ENCODE results near the gene UVSSA.

The UVSSA gene

GRCh38 chr4:1350169-1350520 is 3.1 kb downstream of the UVSSA start:
- DNase-seq, result no peak

GRCh38 chr4:1351854-1352566 is 5.0 kb downstream of the UVSSA start:
- DNase-seq, result peak; percentile 40

DNA sequence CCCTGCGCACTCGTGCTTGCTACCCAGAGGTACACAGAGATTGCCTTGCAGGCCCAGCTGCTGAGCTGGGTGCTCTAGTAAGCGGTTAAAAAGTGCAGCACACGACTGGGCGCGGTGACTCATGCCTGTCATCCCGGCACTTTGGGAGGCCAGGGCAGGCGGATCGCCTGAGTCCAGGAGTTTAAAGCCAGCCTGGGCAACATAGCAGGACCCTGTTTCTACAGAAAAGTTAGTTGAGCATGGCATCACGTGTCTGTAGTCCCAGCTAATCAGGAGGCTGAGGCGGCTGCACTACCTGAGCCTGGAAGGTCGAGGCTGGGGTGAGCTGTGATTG is 5.5 kb downstream of the UVSSA start:
- no peak for DNase-seq

GRCh38 chr4:1353186-1354055 is 6.4 kb downstream of the UVSSA start:
- no peak for DNase-seq

DNA sequence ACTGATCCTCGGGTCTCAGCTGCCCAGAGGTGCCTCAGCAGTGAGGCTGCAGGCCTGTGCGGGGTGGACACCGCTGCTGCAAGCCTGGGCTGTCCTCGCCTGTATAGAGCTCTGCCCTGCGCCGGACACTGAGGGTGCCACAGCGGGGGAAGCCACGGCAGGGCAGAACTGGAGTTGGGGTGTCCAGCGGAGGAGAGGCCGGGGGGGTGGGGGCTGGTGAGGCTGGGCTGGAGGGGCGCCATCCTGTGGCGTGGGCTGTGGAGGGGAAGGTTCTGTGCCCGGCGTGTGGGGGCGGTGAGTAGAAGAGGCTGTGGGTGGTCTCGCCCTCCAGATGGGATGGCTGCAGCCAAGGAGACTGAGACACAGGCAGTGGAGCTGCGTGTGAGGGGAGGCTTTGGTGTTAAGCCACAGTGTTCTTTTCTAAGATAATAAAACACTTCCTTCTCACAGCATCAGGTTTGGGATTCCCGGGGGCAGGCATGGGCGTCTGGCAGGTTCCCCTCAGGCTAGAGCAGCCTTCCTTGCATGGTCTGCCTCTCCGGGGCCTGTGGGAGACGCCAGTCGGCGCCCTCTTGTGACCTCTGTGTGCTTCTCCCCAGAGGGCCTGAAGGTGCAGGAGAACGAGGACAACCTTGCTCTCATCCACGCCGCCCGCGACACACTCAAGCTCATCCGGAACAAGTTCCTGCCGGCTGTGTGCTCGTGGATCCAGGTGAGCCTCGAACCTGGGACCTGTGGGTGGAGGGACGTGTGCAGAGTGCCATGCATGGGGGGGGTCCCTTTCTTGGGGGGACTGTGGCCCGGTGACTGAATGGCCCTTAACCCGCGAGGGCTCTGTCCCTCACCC is 7.4 kb downstream of the UVSSA start:
- DNase-seq, result no peak

DNA sequence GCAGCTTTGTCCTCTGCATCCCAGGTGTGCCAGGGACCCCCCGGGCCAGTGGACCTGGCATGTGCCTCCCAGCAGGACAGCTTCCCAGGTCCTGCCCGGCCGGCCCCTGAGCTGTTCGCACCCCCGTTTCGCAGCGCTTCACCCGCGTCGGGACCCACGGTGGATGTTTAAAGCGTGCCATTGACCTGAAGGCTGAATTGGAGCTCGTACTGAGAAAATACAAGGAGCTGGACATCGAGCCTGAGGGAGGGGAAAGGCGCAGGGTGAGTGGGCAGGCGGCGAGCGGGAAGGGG is 7.9 kb downstream of the UVSSA start:
- DNase-seq, result no peak

- no peak for DNase-seq
Observed at GRCh38 chr4:1355378-1355777, 8.4 kb downstream of the UVSSA start.

DNA sequence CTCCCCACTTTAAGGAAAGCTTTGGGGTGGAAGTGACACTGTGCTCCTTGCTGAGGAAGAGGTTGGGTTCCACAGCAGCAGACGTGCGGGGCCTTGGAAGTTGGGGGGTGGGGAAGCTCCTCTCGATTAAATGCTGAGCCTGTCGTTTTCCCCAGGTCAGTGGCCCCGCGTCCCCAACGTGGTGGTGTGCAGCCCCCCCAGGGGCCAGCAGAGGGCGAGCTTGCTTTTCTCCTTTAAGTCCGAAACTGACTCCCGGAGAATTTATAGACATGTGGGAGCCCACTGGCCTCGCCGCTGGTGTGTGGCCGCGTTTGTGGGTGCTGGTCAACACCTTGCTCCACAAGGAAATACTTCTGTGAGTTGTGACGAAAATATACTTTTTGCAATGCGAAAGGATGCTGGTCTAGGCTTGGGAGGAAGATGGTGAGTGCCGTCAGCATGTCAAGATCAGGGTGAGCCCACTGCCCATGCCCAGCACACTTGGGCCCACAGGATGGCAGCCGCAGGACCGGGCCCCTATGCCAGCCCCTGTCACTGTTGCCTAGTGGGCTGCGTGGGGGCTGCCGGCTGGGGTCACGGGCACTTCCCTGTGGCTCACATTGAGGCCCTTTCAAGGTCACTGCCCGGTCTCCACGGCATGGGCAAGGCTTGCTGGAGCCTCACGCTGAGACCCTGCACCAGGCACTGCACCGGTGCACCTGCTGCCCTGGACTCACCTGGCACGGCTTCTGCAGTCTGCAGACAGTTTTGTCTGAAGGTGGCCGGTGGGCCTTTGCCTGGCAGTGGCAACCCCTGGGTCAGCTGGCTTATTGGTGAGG is 9.4 kb downstream of the UVSSA start:
- peak; percentile 9 for DNase-seq

GRCh38 chr4:1357356-1358248 is 10.6 kb downstream of the UVSSA start:
- DNase-seq, result no peak

GRCh38 chr4:1358421-1359143 is 11.6 kb downstream of the UVSSA start:
- DNase-seq, result no peak

DNA sequence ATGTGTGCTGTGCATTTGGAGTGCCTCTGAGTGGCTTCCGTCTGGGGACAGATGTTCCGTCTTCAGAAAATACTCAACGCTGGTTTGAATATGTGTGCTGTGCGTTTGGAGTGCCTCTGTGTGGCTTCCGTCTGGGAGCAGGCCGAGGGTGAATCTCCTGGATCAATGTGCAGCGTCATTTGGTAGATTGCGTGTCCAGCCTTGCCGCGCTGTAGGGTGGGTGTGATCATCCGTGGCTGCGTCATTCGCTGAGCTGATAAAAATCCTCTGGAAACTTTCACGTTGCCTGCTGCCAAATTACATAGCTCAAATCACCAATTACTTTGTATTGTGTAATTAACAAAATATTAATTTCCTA is 12.1 kb downstream of the UVSSA start:
- no peak for DNase-seq

DNA sequence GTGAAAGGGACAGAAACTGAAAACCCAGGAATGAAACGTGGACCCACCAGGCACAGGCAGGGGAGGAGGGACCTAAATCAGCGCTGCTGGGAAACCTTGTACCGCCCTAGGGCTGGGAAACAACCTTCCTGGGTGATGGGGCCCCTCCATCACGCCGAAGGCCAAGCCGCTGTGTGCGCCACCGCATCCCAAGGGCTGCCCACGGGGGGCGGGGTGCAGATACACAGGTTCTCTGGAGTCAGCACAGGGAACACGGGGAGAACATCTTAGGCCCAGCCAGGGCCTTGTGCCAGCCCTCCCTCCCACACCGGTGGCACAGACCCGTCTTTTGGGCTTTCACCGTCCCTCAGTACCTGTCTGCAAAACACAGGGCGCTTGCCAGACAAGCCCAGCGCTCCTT is 13.0 kb downstream of the UVSSA start:
- DNase-seq, result no peak

DNA sequence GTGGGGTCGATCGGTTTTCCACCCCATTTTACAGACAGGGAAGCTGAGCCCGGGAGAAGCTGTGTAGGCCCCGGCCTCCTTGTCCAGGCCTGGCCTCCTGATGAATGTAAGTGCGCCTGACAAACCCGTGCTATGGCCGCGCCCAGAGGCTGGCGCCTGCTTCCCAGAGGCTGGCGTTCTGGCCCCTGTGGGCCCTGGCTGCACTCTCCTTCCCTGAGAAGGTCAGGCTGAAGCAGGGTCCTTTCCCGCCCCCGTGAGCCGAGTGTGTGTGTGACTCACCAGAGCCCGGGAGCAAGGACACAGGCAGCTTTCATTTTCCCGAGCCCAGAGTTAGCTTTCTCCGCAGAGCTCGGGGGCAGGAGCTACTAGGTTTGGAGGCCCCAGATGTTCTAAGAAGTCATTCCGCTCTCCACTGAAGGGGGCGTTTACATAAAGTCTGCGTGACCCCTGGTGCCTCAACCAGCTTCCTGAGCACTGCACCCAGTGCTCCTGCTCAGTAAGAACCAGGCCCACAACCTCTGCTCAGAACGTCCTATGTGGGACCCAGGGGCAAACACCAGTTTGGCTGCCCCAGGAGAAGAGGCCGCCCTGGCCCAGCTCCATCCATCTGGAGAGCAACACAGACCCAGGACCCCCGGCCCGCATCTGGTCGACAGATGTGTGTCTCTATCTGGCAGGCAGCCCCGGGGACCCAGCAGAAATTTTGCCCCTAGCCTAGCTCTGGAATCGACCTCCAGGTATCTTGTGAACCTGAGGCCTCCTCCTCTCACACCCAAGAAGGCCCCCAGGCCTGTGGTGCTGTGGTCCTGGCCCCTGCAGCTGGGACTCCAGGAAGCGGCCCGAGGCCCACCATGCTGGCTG is 13.6 kb downstream of the UVSSA start:
- no peak for DNase-seq

DNA sequence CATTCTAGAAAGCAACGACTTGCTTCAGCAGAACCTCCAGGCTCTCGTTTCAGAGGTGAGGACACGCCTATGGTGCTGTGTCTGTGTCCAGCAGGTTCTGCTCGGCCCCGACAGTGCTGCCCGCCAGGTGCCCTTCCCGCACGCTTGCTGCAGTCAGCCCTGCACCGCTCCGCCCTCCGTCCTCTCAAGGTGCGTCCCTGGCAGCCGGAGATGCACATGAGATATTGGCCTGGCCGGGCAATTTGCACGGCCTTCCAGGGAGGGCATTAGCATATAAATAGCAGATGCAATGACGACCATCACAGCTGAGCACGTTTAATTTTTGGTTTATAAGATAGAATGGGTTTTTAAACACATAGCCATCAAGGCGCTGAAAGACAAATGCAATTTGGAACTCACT is 14.4 kb downstream of the UVSSA start:
- DNase-seq, result no peak

GRCh38 chr4:1362046-1362445 is 15.0 kb downstream of the UVSSA start:
- DNase-seq, result no peak

GRCh38 chr4:1362521-1362920 is 15.5 kb downstream of the UVSSA start:
- DNase-seq, result no peak

DNA sequence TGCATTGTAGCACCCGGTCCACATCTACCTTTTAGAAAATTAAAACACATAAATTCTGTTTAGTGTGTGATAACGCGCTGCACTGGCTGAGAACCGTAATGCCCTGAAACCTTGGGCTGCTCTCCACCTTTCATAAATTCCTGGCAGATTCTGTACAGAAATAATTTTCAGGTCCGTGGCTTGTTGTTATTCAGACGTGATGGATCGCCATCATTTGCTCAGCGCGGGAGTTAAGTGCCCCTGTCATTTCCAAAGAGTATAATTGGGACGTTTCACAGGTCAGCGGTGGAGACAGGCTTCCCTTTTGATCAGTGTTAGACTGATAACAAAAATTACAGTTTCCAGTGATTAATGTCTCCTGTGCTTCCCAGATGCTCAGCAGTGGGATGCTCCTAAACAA is 16.5 kb downstream of the UVSSA start:
- DNase-seq, result no peak

DNA sequence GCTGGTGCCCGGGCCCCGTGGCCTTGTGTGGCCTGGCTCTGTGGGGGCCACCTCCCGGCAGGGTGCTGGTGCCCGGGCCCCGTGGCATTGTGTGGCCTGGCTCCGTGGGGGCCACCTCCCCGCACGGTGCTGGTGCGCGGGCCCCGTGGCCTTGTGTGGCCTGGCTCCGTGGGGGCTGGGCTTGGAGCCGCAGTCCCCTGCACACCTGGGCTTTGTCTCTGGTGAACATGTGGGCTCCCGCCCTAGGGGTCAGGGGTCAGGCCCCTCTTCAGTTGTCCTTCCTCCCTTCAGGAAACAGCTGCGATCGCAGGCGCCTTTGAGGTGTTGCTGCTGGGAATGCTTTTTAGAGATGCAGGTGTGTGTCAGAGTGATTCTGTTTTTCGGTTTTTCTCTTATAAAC is 17.2 kb downstream of the UVSSA start:
- DNase-seq, result no peak

- DNase-seq, result no peak
Observed at GRCh38 chr4:1364748-1365147, 17.7 kb downstream of the UVSSA start.

Measured in NCI-H1092 treated with DMSO at 0.1 percent for 48 hours (cell line).